K562 (cell line): ENCODE results near the gene CHMP1A. TPM values are rescaled to one million over a fixed set of nuclear protein-coding genes. Genes with fewer than 3 reads are reported as not detected.
A peak's percentile ranks its signal among the peaks of the same experiment; 100 is the strongest.

Experiments
- CHD4 ChIP-seq: fragments of 200-600 bp; sonication (generic); IDR thresholded peaks from 3 replicates; pipeline ENCODE4 v1.6.1; 2012; ENCODE audit warnings: low read depth, mild to moderate bottlenecking, mixed read lengths, low read length, inconsistent platforms; ENCODE audit not compliant: insufficient read depth, insufficient replicate concordance, poor library complexity, severe bottlenecking
- CXXC5 ChIP-seq: fragments of 250-450 bp; sonication (Bioruptor Pico); IDR thresholded peaks from 2 replicates; pipeline ENCODE4 v1.8.0; 2022; ENCODE audit warnings: inconsistent platforms, mild to moderate bottlenecking, moderate library complexity
- EP400 ChIP-seq: fragments of 450-650 bp; IDR thresholded peaks from 2 replicates; pipeline ENCODE4 v1.6.1; 2017; ENCODE audit warnings: antibody characterized with exemption, mild to moderate bottlenecking, moderate library complexity
- ESRRB ChIP-seq: fragments of 250-450 bp; sonication (Bioruptor Pico); IDR thresholded peaks from 2 replicates; pipeline ENCODE4 v1.5.0; 2020; ENCODE audit warnings: mild to moderate bottlenecking, moderate library complexity, borderline replicate concordance
- GATA2 ChIP-seq: sonication (generic); formaldehyde crosslinking; IDR thresholded peaks from 2 replicates; pipeline ENCODE4 v1.4.0; 2020; ENCODE audit warnings: mild to moderate bottlenecking, missing genetic modification reagents
- HDAC1 ChIP-seq, 2 experiments: fragments of 450-650 bp; IDR thresholded peaks; 2 replicates each; pipeline ENCODE4 v1.6.1; 2016 to 2017; ENCODE audit warnings: inconsistent platforms in 1 of 2, mild to moderate bottlenecking in 1 of 2, moderate library complexity in 1 of 2
- HOMEZ ChIP-seq: fragments of 250-450 bp; sonication (Bioruptor Pico); IDR thresholded peaks from 2 replicates; pipeline ENCODE4 v1.4.0; 2020; ENCODE audit warnings: mild to moderate bottlenecking, moderate library complexity
- RBM15 ChIP-seq: fragments of 200-400 bp; formaldehyde crosslinking; IDR thresholded peaks from 2 replicates; pipeline ENCODE4 v1.6.1; 2018; ENCODE audit warnings: mild to moderate bottlenecking, low read length, moderate library complexity; ENCODE audit not compliant: insufficient read depth
- SAP30 ChIP-seq: fragments of 200-600 bp; sonication (generic); IDR thresholded peaks from 2 replicates; pipeline ENCODE4 v1.6.1; 2012; ENCODE audit warnings: borderline replicate concordance, low read depth, mild to moderate bottlenecking, moderate library complexity, low read length, control low read depth, inconsistent platforms; ENCODE audit not compliant: insufficient read depth, poor library complexity, severe bottlenecking
- SIN3A ChIP-seq, 2 experiments: fragments of 150-350 bp in 1 of 2; IDR thresholded peaks; 2 replicates each; pipeline ENCODE4 v1.6.1; 2011 to 2016; ENCODE audit warnings: borderline replicate concordance in 2 of 2, low read depth in 2 of 2, low read length in 2 of 2, mild to moderate bottlenecking in 2 of 2, moderate library complexity in 2 of 2; ENCODE audit not compliant: control insufficient read depth in 1 of 2
- SRF ChIP-seq, 2 experiments: fragments of 250-450, 450-650 bp in 1 of 2; sonication (Bioruptor Pico) in 1 of 2; sonication (generic) in 1 of 2; formaldehyde crosslinking; IDR thresholded peaks; 2 replicates each; pipeline versions ENCODE4 v1.5.0 to v1.5.1; 2020 to 2022; ENCODE audit warnings: mild to moderate bottlenecking in 1 of 2, missing genetic modification reagents in 1 of 2
- ZBTB11 ChIP-seq, 3 experiments: fragments of 200-800 bp in 1 of 3; fragments of 250-450 bp in 1 of 3; fragments of 450-650 bp in 1 of 3; sonication (Bioruptor Pico) in 1 of 3; sonication (Bioruptor generic) in 1 of 3; formaldehyde crosslinking in 1 of 3; IDR thresholded peaks; 2 replicates each; pipeline versions ENCODE4 v1.6.1 to v1.8.0; 2016 to 2022; ENCODE audit warnings: mild to moderate bottlenecking in 2 of 3, missing genetic modification characterization in 2 of 3, missing compliant biosample characterization in 1 of 3, moderate library complexity in 1 of 3
- ZNF134 ChIP-seq: fragments of 250-450 bp; sonication (Bioruptor Pico); conservative IDR thresholded peaks from 2 replicates; pipeline ENCODE4 v1.4.0; 2020
- ZNF274 ChIP-seq: IDR thresholded peaks from 2 replicates; pipeline ENCODE4 v1.6.1; 2011; ENCODE audit warnings: low read depth, mild to moderate bottlenecking, low read length, moderate library complexity, borderline replicate concordance
- ZNF511 ChIP-seq: sonication (generic); formaldehyde crosslinking; IDR thresholded peaks from 2 replicates; pipeline ENCODE4 v1.8.0; 2022; ENCODE audit warnings: mild to moderate bottlenecking, missing genetic modification reagents
- ZNF740 ChIP-seq, 3 experiments: fragments of 200-800 bp in 1 of 3; sonication (Bioruptor generic) in 1 of 3; sonication (generic) in 1 of 3; formaldehyde crosslinking in 1 of 3; IDR thresholded peaks; 2 replicates each; pipeline versions ENCODE4 v1.6.1 to v1.8.0; 2016 to 2022; ENCODE audit warnings: mild to moderate bottlenecking in 2 of 3, missing compliant biosample characterization in 2 of 3, missing genetic modification characterization in 2 of 3, missing genetic modification reagents in 1 of 3
- ZNF76 ChIP-seq: fragments of 250-450 bp; sonication (Bioruptor Pico); IDR thresholded peaks from 2 replicates; pipeline ENCODE4 v1.4.0; 2020; ENCODE audit warnings: mild to moderate bottlenecking, moderate library complexity, borderline replicate concordance
- polyA plus RNA-seq, 8 experiments: library from polyadenylated mRNA; depleted of rRNA in 4 of 8; stranded (reverse) in 5 of 8; unstranded in 3 of 8; fragments of >200 nt; fragmentation: Nextera tagmentation in 2 of 8; fragmentation: Illumina TruSeq in 1 of 8; extraction: Ambion mirVana in 2 of 8; extraction: Trizol in 1 of 8; gene quantifications; 2 replicates each; pipeline versions ENCODE4 v1.2.1 to v1.2.3, GENCODE V29; 2011 to 2014; ENCODE audit warnings: inconsistent platforms in 1 of 8, missing spikeins in 1 of 8
- total RNA-seq, 7 experiments: library from RNA; depleted of rRNA in 6 of 7; stranded (reverse); fragments of >200 nt in 6 of 7; fragmentation: Illumina TruSeq in 2 of 7; extraction: Trizol in 2 of 7; gene quantifications; 2 replicates each; pipeline versions ENCODE4 v1.2.1 to v1.2.3, GENCODE V29; 2011 to 2021; ENCODE audit warnings: low replicate concordance in 1 of 7

Gene CHMP1A
- total and polyA plus RNA-seq, 9 of the 15 experiments (the other 6 are each of a cell fraction or from before 2014, with no cell fraction given) = 0.83 to 79.9 (median 45.2) TPM

GRCh38 chr16:89657442-89658220 lies at the start of gene CHMP1A, which contains the start of gene SPATA33 (continued):
- TF ChIP-seq ZBTB11 (CRISPR knock-in tag; IDR thresholded peaks at IDR 0.05) (peak; percentile 81 to 95 (median 91); a peak in 5 of 6 replicates), CXXC5 (peak; percentile 91), ZNF274 (no peak; the same call in 1 of the 2 replicates), ZNF134 (CRISPR knock-in tag) (no peak), ESRRB (CRISPR knock-in tag) (no peak), RBM15 (no peak), EP400 (peak; percentile 76; the same call in 1 of the 2 replicates), CHD4 (no peak), SRF (CRISPR knock-in tag; IDR thresholded peaks at IDR 0.05) (0 out of 4 replicates have a peak, but pooled peaks of 1 of the 2 experiments have one; percentile 45), ZNF76 (CRISPR knock-in tag) (peak; percentile 59; the same call in 1 of the 2 replicates), HOMEZ (0 out of 2 replicates have a peak, but pooled peaks have one; percentile 13), SAP30 (peak; percentile 89), ZNF740 (CRISPR knock-in tag; IDR thresholded peaks at IDR 0.05) (no peak; the same call in 1 of the 2 replicates), ZNF740 (tag; IDR thresholded peaks at IDR 0.05) (no peak), SIN3A (IDR thresholded peaks at IDR 0.05; ENCODE audit: borderline replicate concordance in 2 of 2, control insufficient read depth in 1 of 2, low read depth in 2 of 2, low read length in 2 of 2) (peak; percentile 87 to 96), HDAC1 (IDR thresholded peaks at IDR 0.05) (peak in 1 of 2 experiments; percentile 94; a peak in 2 of 4 replicates), GATA2 (CRISPR knock-in tag) (no peak), ZNF511 (CRISPR knock-in tag) (peak; percentile 54; the same call in 1 of the 2 replicates)
